GM12864 (cell line): Measurements from ENCODE around the gene SYT1.

Experiments used
- DNase-seq: peaks from one replicate; pipeline ENCODE4 v3.0.0-alpha.2; 2011; ENCODE audit warnings: low read depth
- H3K4me3 ChIP-seq: 2 replicates; pipeline ENCODE4 v1.5.1; 2011; ENCODE audit warnings: mild to moderate bottlenecking, low read depth, low read length, control low read depth
- TF ChIP-seq, protein P1 (sequence below): IDR thresholded peaks from 2 replicates; pipeline ENCODE4 v1.5.1; 2011; ENCODE audit warnings: low read depth, mild to moderate bottlenecking, moderate library complexity, low read length, control low read depth, inconsistent platforms; ENCODE audit errors: missing control alignments

SYT1 gene

DNA sequence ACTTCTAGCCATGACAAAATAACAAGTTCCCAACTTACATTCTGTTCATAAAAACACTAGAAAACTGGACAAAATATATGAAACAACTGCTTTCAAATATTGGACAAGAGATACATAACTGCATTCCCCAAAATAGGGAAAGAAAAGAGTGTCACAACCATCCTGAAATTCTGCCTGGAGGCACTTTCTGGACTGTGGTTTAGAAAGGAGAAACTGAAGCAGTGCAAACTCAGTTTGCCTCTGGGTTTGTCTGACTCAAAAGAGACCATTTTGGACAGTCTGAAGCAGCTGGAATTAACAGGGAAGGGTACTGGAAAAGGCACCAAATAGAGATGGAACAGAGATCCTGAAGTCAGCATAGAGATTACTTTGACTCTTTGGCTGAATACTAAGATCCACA is 11.3 kb upstream of the SYT1 start:
- no peak for DNase-seq
- TF ChIP-seq, protein P1, sequence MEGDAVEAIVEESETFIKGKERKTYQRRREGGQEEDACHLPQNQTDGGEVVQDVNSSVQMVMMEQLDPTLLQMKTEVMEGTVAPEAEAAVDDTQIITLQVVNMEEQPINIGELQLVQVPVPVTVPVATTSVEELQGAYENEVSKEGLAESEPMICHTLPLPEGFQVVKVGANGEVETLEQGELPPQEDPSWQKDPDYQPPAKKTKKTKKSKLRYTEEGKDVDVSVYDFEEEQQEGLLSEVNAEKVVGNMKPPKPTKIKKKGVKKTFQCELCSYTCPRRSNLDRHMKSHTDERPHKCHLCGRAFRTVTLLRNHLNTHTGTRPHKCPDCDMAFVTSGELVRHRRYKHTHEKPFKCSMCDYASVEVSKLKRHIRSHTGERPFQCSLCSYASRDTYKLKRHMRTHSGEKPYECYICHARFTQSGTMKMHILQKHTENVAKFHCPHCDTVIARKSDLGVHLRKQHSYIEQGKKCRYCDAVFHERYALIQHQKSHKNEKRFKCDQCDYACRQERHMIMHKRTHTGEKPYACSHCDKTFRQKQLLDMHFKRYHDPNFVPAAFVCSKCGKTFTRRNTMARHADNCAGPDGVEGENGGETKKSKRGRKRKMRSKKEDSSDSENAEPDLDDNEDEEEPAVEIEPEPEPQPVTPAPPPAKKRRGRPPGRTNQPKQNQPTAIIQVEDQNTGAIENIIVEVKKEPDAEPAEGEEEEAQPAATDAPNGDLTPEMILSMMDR: no peak
- no peak overlapping the region for H3K4me3 ChIP-seq

DNA sequence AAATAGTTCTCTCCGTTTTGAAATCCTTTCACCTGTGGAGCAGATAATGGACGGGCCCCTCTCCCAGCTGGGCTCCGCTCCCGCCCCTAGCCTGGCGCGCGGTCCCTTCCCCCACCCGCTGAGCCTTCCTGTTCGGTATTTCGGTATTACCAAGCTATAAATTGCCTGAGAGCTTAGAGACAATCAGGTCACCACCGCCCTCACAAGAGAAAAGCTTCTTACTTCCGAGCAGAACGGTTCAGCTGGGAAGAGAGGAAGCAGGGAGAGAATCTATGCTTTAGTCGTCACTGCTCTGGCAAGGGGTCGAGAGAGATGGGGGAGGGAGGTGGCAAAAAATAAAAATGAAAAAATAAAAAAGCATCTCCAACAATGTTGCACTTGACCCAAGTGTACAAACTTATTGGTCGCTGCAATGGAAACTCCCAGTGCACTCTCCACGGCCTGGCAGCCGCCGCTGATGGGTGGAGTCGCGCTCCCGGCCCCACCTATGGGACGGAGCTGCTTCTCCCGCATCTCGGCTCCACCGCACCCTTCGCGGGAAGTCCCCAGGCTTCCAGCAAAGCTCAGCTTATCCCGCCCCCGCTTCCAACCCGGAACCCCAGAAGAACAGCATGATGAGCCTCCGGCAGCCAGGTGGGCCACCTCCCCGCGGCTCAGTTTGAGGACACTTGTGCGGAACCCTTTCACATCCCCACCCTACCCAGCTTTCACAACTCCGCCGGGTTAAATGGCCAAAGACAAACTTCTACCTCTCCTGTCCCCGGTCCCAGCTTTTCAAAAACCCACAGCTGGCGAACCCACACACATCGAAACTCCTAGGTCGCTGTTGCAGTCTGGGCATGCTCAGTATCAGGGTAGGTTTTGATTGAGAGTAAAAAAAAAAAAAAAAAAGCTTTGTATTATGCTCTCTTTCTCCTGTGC is 832 bp upstream of the SYT1 start:
- peak; percentile 19 for DNase-seq
- H3K4me3 ChIP-seq: peak overlapping the region; percentile 29
- TF ChIP-seq, protein P1: no peak

DNA sequence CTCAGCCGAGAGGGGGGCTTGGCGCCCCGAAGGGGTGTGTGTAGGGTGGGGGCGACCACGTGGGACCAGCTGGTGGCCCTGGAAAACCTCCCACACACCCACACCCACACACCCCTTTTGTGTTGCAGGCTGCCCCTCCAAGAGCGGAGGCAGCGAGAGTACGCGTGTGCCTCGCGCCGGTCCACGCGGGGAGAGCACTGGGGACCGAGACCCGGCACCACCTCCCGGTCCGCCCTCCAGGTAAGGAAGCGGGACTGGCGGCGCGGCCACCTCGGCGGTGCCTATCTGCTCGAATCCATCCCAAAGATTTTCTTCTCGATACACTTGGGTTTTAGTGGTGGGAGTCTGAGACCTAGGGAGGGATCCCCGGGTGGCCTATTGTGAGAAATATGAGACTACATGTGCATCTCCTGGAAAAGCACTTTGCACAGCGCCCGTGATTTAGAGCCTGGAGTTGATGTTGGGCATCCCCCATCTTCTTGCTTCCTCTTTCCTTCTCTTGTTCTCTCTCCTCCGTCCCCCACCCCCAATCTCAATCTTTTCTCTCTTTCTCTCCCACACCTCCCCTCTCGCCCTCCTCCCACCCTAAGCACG is 393 bp downstream of the SYT1 start:
- TF ChIP-seq, protein P1: no peak
- DNase-seq: no peak
- H3K4me3 ChIP-seq: no peak overlapping the region; the same call in 1 of the 2 replicates

DNA sequence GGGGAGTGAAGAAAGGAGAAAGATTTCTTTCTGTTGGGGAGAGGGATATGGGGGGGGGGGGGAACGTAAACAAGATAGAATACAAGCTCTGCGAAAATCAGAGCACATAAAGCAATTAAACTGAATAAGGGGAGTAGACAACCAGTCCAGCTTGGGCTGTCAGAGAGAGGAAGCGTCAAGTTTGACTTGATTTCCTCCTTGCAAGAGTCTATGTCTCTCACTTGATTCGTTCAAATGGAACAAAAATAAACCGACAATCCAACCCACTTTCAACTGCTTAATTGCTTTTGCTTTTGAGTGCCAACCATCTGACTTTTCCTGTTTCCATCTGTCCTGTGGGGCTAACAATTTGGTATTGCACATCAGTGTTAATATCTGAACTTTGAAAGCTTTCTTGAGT is 942 bp downstream of the SYT1 start:
- TF ChIP-seq, protein P1: no peak
- no peak overlapping the region for H3K4me3 ChIP-seq
- no peak for DNase-seq

DNA sequence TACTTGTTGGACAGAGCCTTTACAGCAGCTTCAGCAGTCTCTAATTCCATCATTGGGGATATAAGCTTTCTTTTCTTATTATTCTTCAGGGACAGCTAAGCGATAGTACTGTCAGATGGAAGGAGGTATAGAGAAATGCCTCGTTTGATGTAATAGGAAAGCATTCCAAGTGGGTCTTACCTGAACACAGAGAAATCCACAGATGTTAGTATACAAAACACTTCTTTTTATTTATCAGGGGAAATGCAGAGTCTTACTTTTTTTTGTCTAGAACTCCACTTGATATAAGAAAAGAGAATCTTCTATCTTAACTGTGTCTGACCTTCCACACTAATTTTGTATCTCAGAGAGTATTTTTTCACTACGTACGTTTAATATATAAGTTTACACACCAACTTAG is 1.9 kb downstream of the SYT1 start:
- TF ChIP-seq, protein P1: no peak
- no peak for DNase-seq
- no peak overlapping the region for H3K4me3 ChIP-seq

DNA sequence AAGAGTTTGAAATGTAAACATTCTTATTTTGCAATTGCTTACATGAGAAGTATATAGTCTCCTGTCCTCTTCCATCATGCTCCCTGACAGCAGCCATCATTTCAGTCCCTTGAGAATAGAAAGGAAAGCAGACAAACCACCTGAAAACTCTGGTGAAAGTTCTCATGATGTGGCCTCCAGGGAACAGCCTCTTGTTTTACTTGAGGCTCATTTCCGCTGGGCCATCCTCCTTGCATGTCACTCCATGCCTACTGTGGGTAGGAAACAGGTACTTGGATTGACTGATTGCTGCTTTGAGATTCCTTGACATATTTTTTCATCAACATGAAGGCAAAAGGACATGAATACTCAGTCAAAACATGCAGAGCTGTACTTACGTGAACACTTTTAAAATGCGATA is 6.0 kb downstream of the SYT1 start:
- H3K4me3 ChIP-seq: no peak overlapping the region
- DNase-seq: no peak
- TF ChIP-seq, protein P1: no peak
